PC-9 (cell line): ENCODE measurements around the gene GPR25.

Experiments
- EZH2 ChIP-seq: fragments of 200-600 bp; sonication (generic); IDR thresholded peaks from 2 replicates; pipeline ENCODE4 v1.8.0; 2017; ENCODE audit warnings: antibody characterized with exemption, low read depth
- TF ChIP-seq, protein P1 (sequence below): fragments of 200-600 bp; sonication (generic); conservative IDR thresholded peaks from 2 replicates; pipeline ENCODE4 v1.6.1; 2017; ENCODE audit warnings: mixed run types, antibody characterized with exemption, mild to moderate bottlenecking, moderate library complexity

DNA sequence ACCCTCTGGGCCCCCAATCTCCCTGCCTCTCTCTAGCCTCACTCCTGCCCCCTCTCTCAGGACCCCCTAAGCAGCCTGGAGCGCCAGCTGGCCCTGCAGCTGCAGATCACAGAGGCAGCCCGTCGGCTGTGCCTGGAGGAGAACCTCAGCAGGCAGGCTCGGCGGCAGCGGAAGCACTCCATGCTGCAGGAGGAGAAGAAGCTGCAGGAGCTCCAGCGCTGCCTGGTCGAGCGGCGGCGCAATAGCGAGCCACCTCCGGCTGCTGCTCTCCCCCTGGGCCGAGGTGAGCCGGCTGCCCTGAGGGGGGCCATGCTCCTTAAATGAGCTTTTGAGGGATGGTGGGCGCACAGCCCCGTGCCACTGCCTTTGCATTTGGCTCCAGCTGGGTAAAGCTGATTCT is 28.1 kb downstream of the GPR25 start:
- no peak for TF ChIP-seq EZH2
- TF ChIP-seq, protein P1, sequence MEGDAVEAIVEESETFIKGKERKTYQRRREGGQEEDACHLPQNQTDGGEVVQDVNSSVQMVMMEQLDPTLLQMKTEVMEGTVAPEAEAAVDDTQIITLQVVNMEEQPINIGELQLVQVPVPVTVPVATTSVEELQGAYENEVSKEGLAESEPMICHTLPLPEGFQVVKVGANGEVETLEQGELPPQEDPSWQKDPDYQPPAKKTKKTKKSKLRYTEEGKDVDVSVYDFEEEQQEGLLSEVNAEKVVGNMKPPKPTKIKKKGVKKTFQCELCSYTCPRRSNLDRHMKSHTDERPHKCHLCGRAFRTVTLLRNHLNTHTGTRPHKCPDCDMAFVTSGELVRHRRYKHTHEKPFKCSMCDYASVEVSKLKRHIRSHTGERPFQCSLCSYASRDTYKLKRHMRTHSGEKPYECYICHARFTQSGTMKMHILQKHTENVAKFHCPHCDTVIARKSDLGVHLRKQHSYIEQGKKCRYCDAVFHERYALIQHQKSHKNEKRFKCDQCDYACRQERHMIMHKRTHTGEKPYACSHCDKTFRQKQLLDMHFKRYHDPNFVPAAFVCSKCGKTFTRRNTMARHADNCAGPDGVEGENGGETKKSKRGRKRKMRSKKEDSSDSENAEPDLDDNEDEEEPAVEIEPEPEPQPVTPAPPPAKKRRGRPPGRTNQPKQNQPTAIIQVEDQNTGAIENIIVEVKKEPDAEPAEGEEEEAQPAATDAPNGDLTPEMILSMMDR = no peak
